Activated naive CD4-positive, alpha-beta T cell treated with anti-CD3 and anti-CD28 coated beads for 36 hours (primary cell): Measurements from ENCODE around the gene PTGS1. TPM values are rescaled to one million over a fixed set of nuclear protein-coding genes. Genes with fewer than 3 reads are reported as not detected.

Experiments used
- CTCF ChIA-PET: fragments of 350-600 bp; sonication (Branson Sonifier 250); formaldehyde crosslinking; loops from one replicate; lab custom pipeline; 2021; ENCODE audit warnings: antibody characterized with exemption; lab: Charles Lee
- DNase-seq: peaks from one replicate; pipeline ENCODE4 v3.0.0-alpha.2; 2020
- H3K27ac Mint-ChIP-seq: one replicate; pipeline ENCODE4 v1.8.0; 2021; ENCODE audit warnings: mild to moderate bottlenecking, mixed read lengths
- H3K27me3 Mint-ChIP-seq: one replicate; pipeline ENCODE4 v1.8.0; 2021; ENCODE audit warnings: low read depth, mixed read lengths
- H3K36me3 Mint-ChIP-seq: one replicate; pipeline ENCODE4 v1.8.0; 2021; ENCODE audit warnings: low read depth, mixed read lengths
- H3K4me1 Mint-ChIP-seq: one replicate; pipeline ENCODE4 v1.8.0; 2021; ENCODE audit warnings: low read depth, mixed read lengths
- H3K4me3 Mint-ChIP-seq: one replicate; pipeline ENCODE4 v1.8.0; 2021; ENCODE audit warnings: mild to moderate bottlenecking, moderate library complexity, mixed read lengths
- H3K9me3 Mint-ChIP-seq: one replicate; pipeline ENCODE4 v1.8.0; 2021; ENCODE audit warnings: mixed read lengths
- intact Hi-C: fragments of 100-400 bp; cut with micrococcal nuclease; formaldehyde crosslinking; loops from one replicate; pipeline ENCODE4 v1.15.1; 2023
- total RNA-seq, 2 experiments: library from RNA; stranded (reverse); gene quantifications; one replicate each; pipeline ENCODE4 v1.2.3, GENCODE V29; 2021

Gene PTGS1
- total RNA-seq, 2 experiments from 2014 or later: not detected

GRCh38 chr9:122379340-122379739 lies 8.5 kb downstream of the PTGS1 start:
- H3K4me3 Mint-ChIP-seq: no peak overlapping the region

GRCh38 chr9:122380293-122380692 lies 9.5 kb downstream of the PTGS1 start:
- no peak for DNase-seq
- Mint-ChIP-seq H3K4me1 (no peaks in the 10 kb centered on the region), H3K9me3 (peaks cover 8% of the 10 kb centered on the region), H3K27me3 (peaks cover 10% of the 10 kb centered on the region), H3K4me3 (no peak overlapping the region), H3K27ac (no peak overlapping the region), H3K36me3 (no peaks in the 10 kb centered on the region)
- CTCF ChIA-PET: interaction anchor here (0.6 kb wide), 1 partner anchor 71 kb away, joined by 3 read pairs; no protein-coding TSS in a partner anchor
- intact Hi-C loops: no loop called here

More at GRCh38 chr9:122379340-122379739, 8.5 kb downstream of the PTGS1 start:
- CTCF ChIA-PET: no interaction called here
- no peak overlapping the region for H3K27ac Mint-ChIP-seq
- no peaks in the 10 kb centered on the region for H3K36me3 Mint-ChIP-seq
- peaks cover 10% of the 10 kb centered on the region for H3K27me3 Mint-ChIP-seq
- intact Hi-C loops: loop anchor here (1.0 to 10.0 kb wide), 2 partner anchors 74 to 435 kb away; no protein-coding TSS in a partner anchor
- no peaks in the 10 kb centered on the region for H3K4me1 Mint-ChIP-seq
- H3K9me3 Mint-ChIP-seq: peaks cover 8% of the 10 kb centered on the region
- peak; percentile 27 for DNase-seq

- no peak overlapping the region for H3K27ac Mint-ChIP-seq
- peaks cover 10% of the 10 kb centered on the region for H3K27me3 Mint-ChIP-seq
- peaks cover 8% of the 10 kb centered on the region for H3K9me3 Mint-ChIP-seq
- intact Hi-C loops: no loop called here
- no peak overlapping the region for H3K4me3 Mint-ChIP-seq
- no peaks in the 10 kb centered on the region for H3K36me3 Mint-ChIP-seq
- CTCF ChIA-PET: no interaction called here
- H3K4me1 Mint-ChIP-seq: no peaks in the 10 kb centered on the region
- no peak for DNase-seq
These were observed 10.6 kb downstream of the PTGS1 start for GRCh38 chr9:122381206-122381950.

- DNase-seq: no peak
- Mint-ChIP-seq H3K9me3 (peaks cover 8% of the 10 kb centered on the region), H3K27ac (peak overlapping the region; percentile 8), H3K4me3 (no peak overlapping the region), H3K27me3 (peaks cover 10% of the 10 kb centered on the region), H3K36me3 (no peaks in the 10 kb centered on the region), H3K4me1 (no peaks in the 10 kb centered on the region)
- intact Hi-C loops: no loop called here
- CTCF ChIA-PET: interaction anchor here (0.7 kb wide), 1 partner anchor 76 kb away, joined by 3 read pairs; no protein-coding TSS in a partner anchor
These were observed 12.4 kb downstream of the PTGS1 start for GRCh38 chr9:122382901-122383850.

GRCh38 chr9:122383992-122384461 lies 13.2 kb downstream of the PTGS1 start:
- peaks cover 5% of the 10 kb centered on the region for H3K9me3 Mint-ChIP-seq
- DNase-seq: no peak
- H3K4me1 Mint-ChIP-seq: no peaks in the 10 kb centered on the region
- peaks cover 5% of the 10 kb centered on the region for H3K27me3 Mint-ChIP-seq
- no peak overlapping the region for H3K27ac Mint-ChIP-seq
- intact Hi-C loops: no loop called here
- CTCF ChIA-PET: no interaction called here
- H3K4me3 Mint-ChIP-seq: no peak overlapping the region
- no peaks in the 10 kb centered on the region for H3K36me3 Mint-ChIP-seq

GRCh38 chr9:122386311-122386872 lies 15.6 kb downstream of the PTGS1 start:
- CTCF ChIA-PET: no interaction called here
- intact Hi-C loops: no loop called here
- no peaks in the 10 kb centered on the region for H3K9me3 Mint-ChIP-seq
- DNase-seq: no peak
- no peak overlapping the region for H3K4me3 Mint-ChIP-seq
- H3K4me1 Mint-ChIP-seq: no peaks in the 10 kb centered on the region
- H3K27me3 Mint-ChIP-seq: peaks cover 14% of the 10 kb centered on the region
- H3K36me3 Mint-ChIP-seq: no peaks in the 10 kb centered on the region
- H3K27ac Mint-ChIP-seq: no peak overlapping the region

- intact Hi-C loops: no loop called here
- no peak overlapping the region for H3K27ac Mint-ChIP-seq
- H3K9me3 Mint-ChIP-seq: no peaks in the 10 kb centered on the region
- no peaks in the 10 kb centered on the region for H3K36me3 Mint-ChIP-seq
- peaks cover 19% of the 10 kb centered on the region for H3K27me3 Mint-ChIP-seq
- no peak for DNase-seq
- H3K4me3 Mint-ChIP-seq: no peak overlapping the region
- CTCF ChIA-PET: no interaction called here
- no peaks in the 10 kb centered on the region for H3K4me1 Mint-ChIP-seq
These were observed 16.7 kb downstream of the PTGS1 start for GRCh38 chr9:122387536-122387935.

GRCh38 chr9:122389195-122389594 lies 18.4 kb downstream of the PTGS1 start:
- Mint-ChIP-seq H3K27ac (no peak overlapping the region), H3K36me3 (no peaks in the 10 kb centered on the region), H3K27me3 (peaks cover 20% of the 10 kb centered on the region), H3K4me3 (no peak overlapping the region), H3K4me1 (no peaks in the 10 kb centered on the region), H3K9me3 (no peaks in the 10 kb centered on the region)
- CTCF ChIA-PET: interaction anchor here (0.6 kb wide), 1 partner anchor 303 kb away, joined by 4 read pairs; no protein-coding TSS in a partner anchor
- intact Hi-C loops: no loop called here
- DNase-seq: no peak

GRCh38 chr9:122389799-122390481 lies 19.1 kb downstream of the PTGS1 start:
- no peaks in the 10 kb centered on the region for H3K4me1 Mint-ChIP-seq
- H3K9me3 Mint-ChIP-seq: no peaks in the 10 kb centered on the region
- H3K27ac Mint-ChIP-seq: no peak overlapping the region
- no peak for DNase-seq
- H3K4me3 Mint-ChIP-seq: no peak overlapping the region
- H3K36me3 Mint-ChIP-seq: no peaks in the 10 kb centered on the region
- intact Hi-C loops: no loop called here
- CTCF ChIA-PET: interaction anchor here (0.6 kb wide), 2 partner anchors 64 to 316 kb away, joined by 3 read pairs; no protein-coding TSS in a partner anchor
- H3K27me3 Mint-ChIP-seq: peaks cover 20% of the 10 kb centered on the region

GRCh38 chr9:122392284-122392683 lies 21.5 kb downstream of the PTGS1 start:
- no peak for DNase-seq
- Mint-ChIP-seq H3K27ac (no peak overlapping the region), H3K9me3 (no peaks in the 10 kb centered on the region), H3K27me3 (peaks cover 20% of the 10 kb centered on the region), H3K36me3 (no peaks in the 10 kb centered on the region), H3K4me3 (no peak overlapping the region), H3K4me1 (no peaks in the 10 kb centered on the region)
- CTCF ChIA-PET: interaction anchor here (1.5 kb wide), 1 partner anchor 267 kb away, joined by 3 read pairs; no protein-coding TSS in a partner anchor
- intact Hi-C loops: no loop called here

- peaks cover 20% of the 10 kb centered on the region for H3K27me3 Mint-ChIP-seq
- CTCF ChIA-PET: no interaction called here
- no peak for DNase-seq
These were observed 21.9 kb downstream of the PTGS1 start for GRCh38 chr9:122392714-122393113.

More at GRCh38 chr9:122392714-122393113, 21.9 kb downstream of the PTGS1 start:
- intact Hi-C loops: no loop called here
- H3K4me1 Mint-ChIP-seq: no peaks in the 10 kb centered on the region
- no peaks in the 10 kb centered on the region for H3K36me3 Mint-ChIP-seq
- no peak overlapping the region for H3K4me3 Mint-ChIP-seq
- no peaks in the 10 kb centered on the region for H3K9me3 Mint-ChIP-seq
- H3K27ac Mint-ChIP-seq: no peak overlapping the region
